NCI-H748 (cell line): Measurements from ENCODE around the gene CTBP2.

Experiments used
- DNase-seq: peaks from one replicate; lab custom pipeline; 2025; ENCODE audit not compliant: unreplicated experiment; lab: John Stamatoyannopoulos, UW

Gene CTBP2

GRCh38 chr10:125159932-125160855 lies at the start of gene CTBP2:
CTBP2 (minus strand) TSS chr10:125160563.
- peak; percentile 71 for DNase-seq

- DNase-seq, result no peak
Measured at GRCh38 chr10:125209591-125210355, 49.4 kb upstream of the CTBP2 start.

- no peak for DNase-seq
Measured at GRCh38 chr10:125208854-125209565, 48.6 kb upstream of the CTBP2 start.

DNA sequence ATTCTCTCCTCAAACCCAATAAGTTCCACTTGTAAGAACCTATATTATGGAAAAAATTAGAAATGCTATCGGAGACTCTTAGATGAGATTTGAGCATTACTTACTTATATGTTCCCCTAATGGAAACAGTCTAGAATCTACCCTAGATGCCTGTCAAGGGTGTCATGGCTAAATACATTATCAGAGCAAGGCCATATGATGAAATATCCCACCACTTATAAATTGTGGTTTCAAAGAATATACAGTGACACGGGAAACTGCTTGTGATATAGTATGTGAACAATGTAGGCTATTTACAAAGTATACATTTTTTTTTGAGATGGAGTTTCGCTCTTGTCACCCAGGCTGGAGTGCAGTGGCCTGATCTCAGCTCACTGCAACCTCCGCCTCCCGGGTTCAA lies 46.3 kb upstream of the CTBP2 start:
- no peak for DNase-seq

DNA sequence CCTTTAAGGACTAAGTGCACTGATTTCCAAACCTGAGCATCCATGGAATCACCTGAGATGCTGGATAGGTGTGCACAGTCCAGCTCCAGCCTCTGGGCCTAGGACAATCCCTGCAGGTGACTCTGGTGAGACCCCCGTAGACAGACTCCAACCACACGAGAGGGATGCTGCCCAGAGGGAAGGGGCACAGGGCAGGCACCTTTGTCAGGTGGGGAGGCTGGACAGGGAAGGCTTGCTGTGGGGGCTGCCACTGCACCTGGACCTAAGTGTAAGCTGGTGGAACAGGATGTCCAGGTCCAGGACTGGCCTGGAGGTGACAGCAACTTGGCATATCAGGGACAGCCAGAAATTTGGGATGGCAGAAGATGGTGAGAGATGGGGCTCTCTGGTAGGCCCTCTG lies 45.1 kb upstream of the CTBP2 start:
- DNase-seq, result no peak

DNA sequence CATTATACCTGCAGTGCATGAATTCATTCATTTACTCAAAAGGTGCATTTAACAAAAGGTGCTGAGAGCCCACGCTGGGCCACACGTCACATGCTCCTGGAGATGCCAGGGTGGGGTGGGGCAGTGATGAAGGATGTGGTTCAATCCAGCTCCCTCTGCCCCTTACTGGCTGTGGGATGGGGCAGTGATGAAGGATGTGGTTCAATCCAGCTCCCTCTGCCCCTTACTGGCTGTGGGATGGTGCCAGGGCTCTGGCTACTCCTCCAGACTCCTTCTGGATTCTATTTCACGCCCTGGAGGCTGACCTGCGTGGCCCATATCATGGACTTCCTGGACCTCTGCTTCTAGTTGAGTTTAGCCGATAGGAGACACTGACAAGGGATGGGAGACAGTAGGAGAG lies 44.0 kb upstream of the CTBP2 start:
- no peak for DNase-seq

DNA sequence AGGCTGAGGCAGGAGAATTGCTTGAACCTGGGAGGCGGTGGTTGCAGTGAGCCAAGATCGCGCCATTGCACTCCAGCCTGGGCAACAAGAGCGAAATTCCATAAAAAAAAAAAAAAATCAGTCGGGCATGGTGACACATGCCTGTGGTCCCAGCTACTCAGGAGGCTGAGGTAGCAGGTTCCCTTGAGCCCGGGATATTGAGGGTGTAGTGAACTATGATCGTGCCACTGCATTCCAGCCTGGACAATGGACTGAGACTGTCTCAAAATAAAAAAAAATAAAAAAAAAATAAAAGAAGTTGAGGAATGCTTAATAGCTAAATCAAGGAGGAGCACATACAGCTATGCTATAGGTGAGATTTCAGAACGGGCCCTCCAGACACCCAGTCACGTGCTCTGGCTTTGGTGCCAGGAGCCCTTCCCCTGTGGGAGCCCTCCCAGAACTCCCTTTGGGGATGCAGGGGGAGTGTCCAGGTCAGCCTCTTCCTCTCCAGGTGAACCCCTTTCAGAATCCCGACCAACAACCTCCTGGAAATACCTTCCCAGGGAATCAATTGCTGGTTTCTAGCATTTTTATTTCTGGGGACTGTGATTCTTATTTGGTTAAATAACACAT lies 42.9 kb upstream of the CTBP2 start:
- DNase-seq, result no peak

DNA sequence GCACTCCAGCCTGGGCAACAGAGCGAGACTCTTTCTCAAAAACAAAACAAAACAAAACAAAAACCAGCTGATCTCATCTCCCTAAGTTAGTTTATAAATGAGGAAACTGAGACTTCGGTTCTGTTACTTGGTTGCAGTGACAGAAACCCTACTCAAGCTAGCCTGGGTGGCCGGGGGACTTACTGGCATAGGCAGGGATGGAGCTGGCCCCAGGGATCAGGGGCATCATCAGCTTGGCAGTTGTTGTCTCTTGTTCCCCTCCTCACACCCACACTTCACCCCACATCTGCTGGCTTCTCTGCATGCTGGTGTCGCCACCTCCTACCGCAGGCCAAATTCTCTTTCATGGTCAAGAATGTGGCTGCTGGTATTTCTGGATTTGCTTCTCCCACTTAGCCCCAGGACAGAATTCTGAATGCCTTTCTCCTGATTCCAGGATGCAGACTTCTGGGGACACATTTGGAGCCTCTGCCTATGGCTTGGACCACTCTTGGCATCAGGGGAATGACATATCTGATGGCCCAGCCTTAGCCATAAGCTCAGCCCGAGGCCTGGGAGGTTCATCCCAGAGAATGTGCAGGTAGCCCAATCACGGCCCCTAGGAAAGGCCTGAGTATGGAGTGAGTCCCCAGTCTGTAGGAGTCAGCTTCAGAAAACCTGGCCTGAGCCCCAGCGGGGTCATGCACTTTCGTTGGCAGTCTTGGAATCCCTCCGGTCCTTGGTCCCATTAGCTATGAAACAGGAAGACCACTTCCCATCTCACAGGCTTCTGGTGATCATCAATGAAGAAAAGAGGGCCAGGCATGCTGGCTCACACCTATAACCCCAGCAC lies 41.6 kb upstream of the CTBP2 start:
- no peak for DNase-seq

- DNase-seq, result no peak
Measured at GRCh38 chr10:125201108-125201524, 40.8 kb upstream of the CTBP2 start.

DNA sequence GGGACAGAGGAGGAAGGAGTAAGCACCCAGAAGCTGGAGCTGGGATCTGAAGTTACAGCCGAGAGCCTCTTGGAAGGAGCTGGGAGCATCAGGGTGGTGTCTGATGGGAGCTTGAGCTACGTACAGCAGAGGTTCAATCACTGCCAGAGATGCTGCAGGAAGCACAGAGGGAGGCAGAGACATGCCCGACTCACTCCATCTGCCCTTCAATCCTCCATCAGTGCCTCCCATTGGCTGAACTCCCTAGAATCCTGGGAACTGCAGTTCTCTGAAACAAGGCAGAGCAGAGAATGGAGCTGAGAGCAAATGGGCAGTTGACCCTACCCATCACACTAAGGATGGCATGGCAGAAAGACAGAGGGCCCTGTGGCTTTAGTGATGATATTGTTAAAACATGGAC lies 40.0 kb upstream of the CTBP2 start:
- DNase-seq, result no peak

DNA sequence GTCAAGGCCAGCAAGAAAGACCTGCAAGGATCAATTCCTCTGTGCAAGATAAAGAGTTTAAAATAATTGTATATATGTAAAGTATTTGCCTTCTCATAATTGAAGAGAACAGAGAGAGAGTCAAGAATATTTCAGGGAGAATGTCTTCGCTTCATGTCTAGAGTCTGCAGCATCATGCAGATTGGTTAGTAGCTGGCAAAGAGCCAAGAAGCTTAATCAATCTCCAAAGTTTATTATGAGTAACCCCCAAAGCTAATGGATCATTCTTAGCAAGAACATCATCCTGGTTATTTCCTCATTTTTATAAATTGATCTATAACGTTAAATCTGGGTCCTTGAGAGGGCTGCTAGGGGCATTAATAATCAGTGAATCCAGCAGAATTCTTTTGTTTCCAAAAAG lies 38.9 kb upstream of the CTBP2 start:
- DNase-seq, result no peak

GRCh38 chr10:125194814-125195213 lies 34.5 kb upstream of the CTBP2 start:
- no peak for DNase-seq

GRCh38 chr10:125193306-125193877 lies 33.0 kb upstream of the CTBP2 start:
- no peak for DNase-seq

GRCh38 chr10:125192620-125193019 lies 32.3 kb upstream of the CTBP2 start:
- DNase-seq, result no peak

DNA sequence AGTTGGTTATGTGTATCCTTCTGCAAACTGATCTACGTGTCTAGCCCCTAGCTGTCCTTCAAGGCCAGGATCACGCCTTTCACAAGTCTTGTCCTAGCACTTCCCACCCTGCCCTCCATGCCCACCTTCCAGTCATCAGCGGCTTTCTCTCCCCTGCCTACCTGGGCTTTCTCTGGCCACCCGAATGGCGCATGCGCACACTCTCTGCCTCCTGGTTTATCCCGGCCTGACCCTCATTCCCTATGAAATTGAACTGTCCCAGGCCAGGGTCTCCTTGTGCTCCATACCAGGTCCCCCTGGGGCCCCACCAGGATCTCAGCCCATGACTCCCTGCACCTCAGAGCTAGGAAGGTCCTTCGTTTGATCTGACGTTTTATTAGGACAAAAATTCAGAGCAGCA lies 31.6 kb upstream of the CTBP2 start:
- no peak for DNase-seq

GRCh38 chr10:125190946-125191345 lies 30.6 kb upstream of the CTBP2 start:
- DNase-seq, result no peak

GRCh38 chr10:125190414-125190813 lies 30.1 kb upstream of the CTBP2 start:
- no peak for DNase-seq

- no peak for DNase-seq
Measured at GRCh38 chr10:125189162-125189561, 28.8 kb upstream of the CTBP2 start.

GRCh38 chr10:125187238-125188194 lies 27.2 kb upstream of the CTBP2 start:
- DNase-seq, result no peak
